ENCODE results near the gene CSMD2. TPM values are rescaled to one million over a fixed set of nuclear protein-coding genes. Genes with fewer than 3 reads are reported as not detected.

The CSMD2 gene
- total RNA-seq, 6 experiments from 2014 or later = under 0.01 to 0.19 (median 0.09) TPM; not detected in 1

DNA sequence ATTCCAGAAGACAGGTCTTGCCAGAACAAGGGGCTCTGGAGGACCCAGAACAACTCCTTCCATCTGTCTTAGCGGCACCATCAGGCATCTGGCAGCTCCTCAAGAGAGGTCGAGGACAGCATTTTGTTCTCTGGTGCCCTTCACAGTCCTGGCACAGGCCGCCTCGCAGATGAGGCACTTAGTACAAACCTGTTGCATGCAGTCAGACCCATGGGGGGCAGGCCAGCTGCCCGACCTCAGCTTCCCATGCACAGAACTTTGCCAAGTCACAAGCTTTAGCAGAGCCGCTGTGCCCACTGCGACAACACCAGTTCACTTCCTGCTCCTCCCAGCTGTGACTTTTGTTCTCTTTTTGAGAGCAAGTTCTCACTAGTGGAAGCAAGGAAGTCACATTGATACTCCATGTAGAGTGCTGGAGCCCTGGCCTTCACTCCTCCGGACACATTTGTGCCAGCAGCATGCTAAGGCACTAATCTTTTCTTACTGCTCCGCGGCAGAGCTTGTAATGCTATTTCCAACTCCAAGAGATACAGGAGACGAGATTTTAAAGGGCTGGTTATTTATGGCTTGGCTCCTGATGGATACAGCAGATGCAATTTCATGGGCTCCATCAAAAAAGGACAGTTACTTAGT lies 256.6 kb downstream of the CSMD2 start:
- intact Hi-C loops (cut with DNase I) = no loop called here
- WGBS (ENCODE audit: insufficient coverage, low coverage, low lambda C conversion rate, missing lambda C conversion rate) = 79% methylated on average over 3 of the region's 11 CpGs
- Histone ChIP-seq H3K4me3 (no peak overlapping the region), H3K36me3 (no peaks in the 10 kb centered on the region), H3K9me3 (no peaks in the 10 kb centered on the region), H3K27me3 (no peaks in the 10 kb centered on the region), H3K4me1 (peaks cover 0 to 4% (median 1%) of the 10 kb centered on the region in 4 donors), H3K27ac (no peak overlapping the region)
- ATAC-seq (no peak), DNase-seq (no peak)
- no peak for TF ChIP-seq POLR2A (IDR thresholded peaks at IDR 0.05)
- TF ChIP-seq CTCF (IDR thresholded peaks at IDR 0.05) = no peak

DNA sequence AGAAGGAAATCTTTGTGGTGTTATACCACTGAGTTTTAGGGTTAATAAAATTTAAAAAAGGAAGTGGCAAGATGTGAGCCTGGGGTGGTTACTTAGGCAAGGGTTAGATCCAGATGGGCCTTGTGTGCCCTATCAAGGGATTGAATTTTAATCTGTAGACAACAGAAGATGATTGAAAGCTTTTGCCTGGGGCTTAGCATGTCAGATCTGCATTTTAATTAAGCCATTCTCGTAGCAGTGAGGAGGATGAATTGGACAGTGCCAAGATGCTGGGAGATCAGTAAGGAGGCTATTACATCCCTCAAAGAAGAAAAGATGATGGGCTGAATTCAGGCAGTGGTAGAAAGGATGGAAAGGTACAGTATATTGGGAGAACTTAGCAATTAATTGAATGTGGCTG lies 258.9 kb downstream of the CSMD2 start:
- intact Hi-C loops (cut with DNase I) = no loop called here
- TF ChIP-seq POLR2A (IDR thresholded peaks at IDR 0.05) (no peak), CTCF (IDR thresholded peaks at IDR 0.05) (no peak)
- WGBS (ENCODE audit: insufficient coverage, low coverage, low lambda C conversion rate, missing lambda C conversion rate) = 50% methylated on average over 1 of the region's 1 CpG
- no peak overlapping the region for H3K27ac ChIP-seq
- DNase-seq = no peak
- H3K4me1 ChIP-seq = peaks cover 0 to 24% (median 10%) of the 10 kb centered on the region in 4 donors
- no peak overlapping the region for H3K4me3 ChIP-seq
- H3K36me3 ChIP-seq = no peaks in the 10 kb centered on the region
- H3K27me3 ChIP-seq = no peaks in the 10 kb centered on the region
- ATAC-seq = no peak
- no peaks in the 10 kb centered on the region for H3K9me3 ChIP-seq

- WGBS (ENCODE audit: insufficient coverage, low coverage, low lambda C conversion rate, missing lambda C conversion rate) = 58% methylated on average over 3 of the region's 3 CpGs
- ATAC-seq = no peak
Observed at GRCh38 chr1:33905241-33905640, 259.8 kb downstream of the CSMD2 start.

GRCh38 chr1:33903210-33903589 lies 261.8 kb downstream of the CSMD2 start:
- H3K4me1 ChIP-seq = peaks cover 0 to 34% (median 11%) of the 10 kb centered on the region in 4 donors
- no peaks in the 10 kb centered on the region for H3K9me3 ChIP-seq
- H3K4me3 ChIP-seq = no peak overlapping the region
- H3K36me3 ChIP-seq = no peaks in the 10 kb centered on the region
- TF ChIP-seq POLR2A (IDR thresholded peaks at IDR 0.05) (no peak), CTCF (IDR thresholded peaks at IDR 0.05) (no peak)
- peak overlapping the region in 2 of 3 donors; percentile 46 to 58 for H3K27ac ChIP-seq
- ATAC-seq = peak; percentile 80 to 90 (median 86)
- intact Hi-C loops (cut with DNase I) = no loop called here
- no peak for DNase-seq
- 3% methylated on average over 2 of the region's 2 CpGs for WGBS (ENCODE audit: insufficient coverage, low coverage, low lambda C conversion rate, missing lambda C conversion rate)
- no peaks in the 10 kb centered on the region for H3K27me3 ChIP-seq

More at GRCh38 chr1:33905241-33905640, 259.8 kb downstream of the CSMD2 start:
- intact Hi-C loops (cut with DNase I) = no loop called here
- Histone ChIP-seq H3K9me3 (no peaks in the 10 kb centered on the region), H3K4me3 (no peak overlapping the region), H3K27ac (no peak overlapping the region), H3K27me3 (no peaks in the 10 kb centered on the region), H3K36me3 (no peaks in the 10 kb centered on the region), H3K4me1 (peaks cover 0 to 33% (median 11%) of the 10 kb centered on the region in 4 donors)
- TF ChIP-seq POLR2A (IDR thresholded peaks at IDR 0.05) (no peak), CTCF (IDR thresholded peaks at IDR 0.05) (no peak)
- no peak for DNase-seq
